Measurements from ENCODE around the gene STAT5A.
A peak's percentile ranks its signal among the peaks of the same experiment; 100 is the strongest.
"Not testable (repeated sequence)": the region's sequence is repeated elsewhere in the genome, so short reads cannot be mapped to it uniquely, and the experiment has no call there.

Gene STAT5A

GRCh38 chr17:42287977-42288802, at the start of gene STAT5A:
TSS of gene STAT5A (plus strand) at chr17:42288498. CDS start at chr17:42289412, 914 bp downstream.
- peak; percentile 31 to 69 (median 53) for DNase-seq

GRCh38 chr17:42239576-42239975, 48.7 kb upstream of the STAT5A start:
- DNase-seq = not testable (repeated sequence)

- DNase-seq = no peak
Measured at GRCh38 chr17:42240201-42240600, 48.1 kb upstream of the STAT5A start.

GRCh38 chr17:42240863-42241262, 47.4 kb upstream of the STAT5A start:
- not testable (repeated sequence) for DNase-seq

DNA sequence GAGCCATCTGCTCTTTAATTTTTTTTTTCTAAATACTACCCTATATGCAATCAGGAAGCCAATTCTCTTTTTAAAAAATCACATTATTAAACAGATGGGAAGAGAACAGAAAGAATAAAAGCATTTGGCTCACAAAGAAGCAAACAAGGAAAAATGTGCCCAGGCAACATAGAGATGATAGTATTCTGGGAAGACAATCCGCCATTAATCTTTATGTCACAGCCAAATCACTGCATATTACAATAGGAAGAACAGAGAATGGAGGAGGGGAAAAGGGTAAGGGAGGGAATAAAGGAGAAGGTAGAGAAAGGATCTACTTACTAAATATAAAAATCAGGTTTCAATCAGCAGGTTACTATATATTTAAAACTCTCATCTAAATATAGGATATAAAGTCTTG, 46.4 kb upstream of the STAT5A start:
- no peak for DNase-seq

- no peak for DNase-seq
Measured at GRCh38 chr17:42243493-42243982, 44.8 kb upstream of the STAT5A start.

- not testable (repeated sequence) for DNase-seq
Measured at GRCh38 chr17:42244116-42244515, 44.2 kb upstream of the STAT5A start.

- not testable (repeated sequence) for DNase-seq
Measured at GRCh38 chr17:42245183-42245582, 43.1 kb upstream of the STAT5A start.

DNA sequence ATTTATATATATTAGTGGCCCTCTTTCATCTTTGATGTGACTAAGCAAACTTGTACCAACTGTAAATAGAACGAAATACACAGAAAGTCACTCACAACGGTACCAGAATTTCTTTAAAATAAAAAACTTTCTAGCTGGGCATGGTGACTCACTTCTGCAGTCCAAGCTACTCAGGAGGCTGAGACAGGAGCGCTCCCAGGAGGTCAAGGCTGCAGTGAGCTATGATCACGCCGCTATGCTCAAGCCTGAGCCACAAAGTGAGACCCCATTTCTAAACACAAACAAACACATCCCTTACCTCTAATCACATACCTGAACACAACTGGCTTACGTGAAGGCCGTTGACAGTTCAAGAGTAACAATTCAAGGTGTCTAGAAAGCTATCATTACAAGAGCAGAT, 41.8 kb upstream of the STAT5A start:
- no peak for DNase-seq

DNA sequence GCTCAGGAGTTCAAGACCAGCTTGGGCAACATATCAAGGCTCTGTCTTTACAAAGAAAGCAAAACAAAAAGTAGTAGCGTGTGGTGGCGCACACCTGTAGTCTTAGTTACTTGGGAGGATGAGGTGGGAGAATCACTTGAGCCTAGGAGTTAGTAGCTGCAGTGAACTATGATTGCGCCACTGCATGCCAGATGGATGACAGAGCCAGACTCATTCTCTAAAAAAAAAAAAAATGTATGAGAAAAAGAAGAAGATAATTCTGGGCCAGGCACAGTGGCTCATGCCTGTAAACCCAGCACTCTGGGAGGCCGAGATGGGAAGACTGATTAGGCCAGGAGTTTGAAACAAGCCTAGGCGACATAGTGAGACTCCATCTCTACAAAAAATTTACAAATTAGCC, 40.6 kb upstream of the STAT5A start:
- no peak for DNase-seq

DNA sequence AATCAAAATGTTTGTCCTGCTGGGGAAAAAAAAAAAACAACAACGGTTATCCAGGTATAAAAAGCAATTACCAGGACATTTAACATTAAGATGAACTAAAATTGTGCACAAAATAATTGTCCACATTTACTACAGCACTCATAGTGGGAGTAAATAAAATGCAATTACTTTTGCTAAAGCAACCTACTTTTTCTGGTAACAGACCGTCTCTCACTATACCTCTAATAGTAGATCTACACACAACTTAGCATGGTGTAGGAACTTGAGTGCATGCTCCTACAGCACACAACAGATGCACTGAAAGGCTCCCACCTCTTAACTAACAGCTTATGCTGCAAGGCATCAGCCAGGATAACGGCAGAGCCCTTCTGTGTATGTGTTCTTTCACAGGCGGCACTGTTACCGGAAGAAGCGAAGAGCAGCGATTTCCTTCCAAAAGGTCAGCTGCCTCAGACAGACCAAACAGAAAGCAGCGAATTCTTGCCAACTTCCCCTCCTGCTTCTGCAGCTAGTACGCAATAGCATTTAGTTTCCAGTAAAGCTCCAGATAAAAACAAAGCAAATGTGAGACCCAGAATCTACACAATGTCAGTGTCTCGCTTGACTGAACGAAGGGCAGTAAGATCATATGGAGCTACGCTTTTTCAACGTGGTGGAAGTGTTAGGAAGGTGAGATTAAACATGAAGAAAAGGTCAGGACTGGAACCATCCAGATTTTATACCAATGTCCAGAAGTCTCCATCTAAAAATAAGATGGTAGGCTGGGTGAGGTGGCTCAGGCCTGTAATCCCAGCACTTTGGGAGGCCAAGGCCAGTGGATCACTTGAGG, 39.7 kb upstream of the STAT5A start:
- DNase-seq = peak; percentile 12 to 70 (median 43)

DNA sequence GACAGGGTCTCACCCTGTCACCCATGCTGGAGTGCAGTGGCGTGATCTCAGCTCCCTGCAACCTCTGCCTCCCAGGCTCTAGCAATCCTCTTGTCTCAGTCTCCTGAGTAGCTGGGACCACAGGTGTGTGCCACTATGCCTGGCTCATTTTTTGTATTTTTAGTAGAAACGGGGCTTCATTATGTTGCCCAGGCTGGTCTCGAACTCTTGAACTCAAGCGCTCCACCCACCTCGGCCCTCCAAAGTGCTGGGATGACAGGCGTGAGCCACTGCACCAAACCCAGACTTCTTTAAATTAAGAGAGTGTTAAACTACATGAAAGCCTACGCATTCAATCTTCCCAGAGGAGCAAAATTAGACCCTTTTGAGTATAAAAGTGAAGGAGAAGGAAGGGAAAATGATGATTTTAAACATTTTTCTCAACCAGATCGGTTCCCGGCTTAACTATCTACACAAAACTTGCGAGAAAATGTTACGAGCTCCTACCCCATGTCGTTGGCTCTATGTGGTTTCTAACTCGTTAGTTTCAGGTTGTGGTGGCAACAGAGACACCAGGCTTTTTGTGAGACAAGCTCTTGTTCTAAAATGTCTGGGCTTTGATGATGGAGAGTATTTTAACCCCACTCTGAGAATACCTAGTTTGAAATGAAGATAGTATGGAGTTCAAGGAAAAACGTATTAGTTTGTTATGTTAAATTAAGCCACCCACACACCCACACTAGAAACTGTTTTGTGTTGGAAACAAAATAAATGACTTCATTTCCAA, 38.4 kb upstream of the STAT5A start:
- DNase-seq = peak in 1 of 4 experiments; percentile 6

- no peak for DNase-seq
Measured at GRCh38 chr17:42251115-42251514, 37.2 kb upstream of the STAT5A start.

- DNase-seq = no peak
Measured at GRCh38 chr17:42252597-42253550, 35.4 kb upstream of the STAT5A start.

DNA sequence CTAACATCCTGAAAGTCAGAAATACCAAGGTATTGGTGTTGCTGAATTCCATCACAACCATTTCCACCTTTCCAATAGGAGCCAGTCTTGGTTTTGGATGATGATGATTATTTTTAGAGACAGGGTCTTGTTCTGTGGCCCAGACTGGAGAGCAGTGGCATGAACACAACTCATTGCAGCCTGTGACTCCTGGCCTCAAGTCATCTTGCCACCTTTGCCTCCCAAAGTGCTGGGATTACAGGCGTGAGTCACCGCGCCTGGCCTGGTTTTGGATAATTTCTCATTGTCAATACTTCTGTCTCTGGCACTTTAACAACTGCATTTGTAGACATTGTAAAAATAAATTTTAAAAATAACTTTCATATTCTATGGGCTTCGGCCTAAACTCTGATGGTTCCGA, 34.7 kb upstream of the STAT5A start:
- no peak for DNase-seq

DNA sequence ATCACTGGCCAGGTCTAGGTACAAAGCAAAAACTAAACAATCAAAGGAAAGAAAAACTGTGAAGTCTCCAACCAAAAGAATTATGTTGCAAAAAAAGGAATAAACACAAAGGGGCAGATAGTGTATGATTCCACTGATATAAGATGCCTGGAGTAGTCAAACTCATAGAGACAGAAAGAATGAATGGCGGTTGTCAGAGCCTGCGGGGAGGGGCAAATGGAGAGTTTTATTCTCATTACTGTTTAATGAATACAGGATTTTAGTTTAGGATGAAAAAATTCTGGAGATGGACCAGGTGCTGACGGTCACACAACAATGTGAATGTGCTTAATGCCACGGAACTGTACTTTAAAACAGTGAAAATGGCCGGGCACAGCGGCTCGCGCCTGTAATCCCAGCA, 32.9 kb upstream of the STAT5A start:
- no peak for DNase-seq

DNA sequence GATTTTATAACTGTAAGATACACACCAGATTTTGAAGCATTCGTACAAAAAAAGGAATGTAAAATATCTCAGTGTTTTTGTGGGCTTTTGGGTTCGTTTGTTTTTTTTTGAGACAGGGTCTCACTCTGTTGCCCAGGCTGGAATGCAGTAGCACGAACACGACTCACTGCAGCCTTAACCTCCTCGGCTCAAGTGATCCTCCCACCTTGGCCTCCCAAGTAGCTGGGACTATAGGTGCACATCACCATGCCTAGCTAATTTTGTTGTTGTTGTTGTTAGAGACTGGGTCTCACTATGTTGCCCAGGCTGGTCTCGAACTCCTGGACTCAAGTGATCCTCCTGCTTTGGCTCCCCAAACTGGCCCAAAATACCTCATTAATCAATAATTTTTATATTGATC, 28.0 kb upstream of the STAT5A start:
- no peak for DNase-seq

DNA sequence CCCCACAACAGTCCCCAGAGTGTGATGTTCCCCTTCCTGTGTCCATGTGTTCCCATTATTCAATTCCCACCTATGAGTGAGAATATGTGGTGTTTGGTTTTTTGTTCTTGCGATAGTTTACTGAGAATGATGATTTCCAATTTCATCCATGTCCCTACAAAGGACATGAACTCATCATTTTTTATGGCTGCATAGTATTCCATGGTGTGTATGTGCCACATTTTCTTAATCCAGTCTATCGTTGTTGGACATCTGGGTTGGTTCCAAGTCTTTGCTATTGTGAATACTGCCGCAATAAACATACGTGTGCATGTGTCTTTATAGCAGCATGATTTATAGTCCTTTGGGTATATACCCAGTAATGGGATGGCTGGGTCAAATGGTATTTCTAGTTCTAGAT, 23.9 kb upstream of the STAT5A start:
- not testable (repeated sequence) for DNase-seq

DNA sequence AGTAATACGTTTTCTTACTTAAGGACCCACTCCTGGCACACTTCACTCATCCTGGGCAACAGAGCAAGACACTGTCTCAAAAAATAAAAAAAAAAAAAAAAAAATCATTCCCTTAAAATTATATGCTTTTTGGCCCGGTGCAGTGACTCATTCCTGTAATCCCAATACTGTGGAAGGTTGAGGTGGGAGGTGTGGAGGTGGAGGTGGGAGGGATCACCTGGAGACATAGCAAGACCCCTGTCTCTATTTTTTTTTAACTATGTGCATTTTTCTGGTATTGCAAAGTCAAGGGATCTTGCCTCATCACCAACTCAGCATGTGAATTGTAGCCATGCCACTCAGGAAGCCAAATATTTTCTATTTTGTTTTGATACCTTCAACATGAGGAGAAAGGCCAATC, 21.8 kb upstream of the STAT5A start:
- no peak for DNase-seq

DNA sequence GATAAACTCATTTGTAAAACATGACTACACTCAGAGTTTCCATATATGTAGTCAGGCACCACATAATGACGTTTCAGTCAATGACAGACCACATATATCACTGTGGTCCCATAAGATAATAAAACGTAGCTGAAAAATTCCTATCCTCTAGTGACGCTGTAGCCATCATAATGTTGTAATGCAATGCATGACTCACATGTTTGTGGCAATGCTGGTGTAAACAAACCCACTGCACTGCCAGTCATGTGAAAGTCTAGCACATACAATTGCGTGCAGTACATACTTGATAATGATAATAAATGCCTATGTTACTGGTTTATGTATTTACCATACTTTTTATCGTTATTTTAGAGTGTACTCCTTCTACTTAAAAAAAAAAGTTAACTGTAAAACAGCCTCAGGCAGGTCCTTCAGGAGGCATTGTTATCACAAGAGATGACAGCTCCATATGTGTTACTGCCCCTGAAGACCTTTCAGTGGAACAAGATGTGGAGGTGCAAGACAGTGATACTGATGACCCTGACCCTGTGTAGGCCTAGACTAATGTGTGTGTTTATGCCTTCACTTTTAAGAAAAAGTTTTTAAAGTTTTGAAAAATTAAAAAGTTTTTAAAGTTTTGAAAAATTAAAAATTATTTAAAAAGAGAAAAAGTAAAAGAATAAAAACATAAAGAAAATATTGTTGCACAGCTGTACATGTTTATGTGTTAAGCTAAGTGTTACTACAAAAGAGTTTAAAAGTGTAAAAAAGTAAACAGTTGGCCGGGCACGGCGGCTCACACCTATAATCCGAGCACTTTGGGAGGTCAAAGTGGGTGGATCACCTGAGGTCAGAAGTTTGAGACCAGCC, 21.2 kb upstream of the STAT5A start:
- DNase-seq = no peak

- no peak for DNase-seq
Measured at GRCh38 chr17:42268236-42268635, 20.1 kb upstream of the STAT5A start.

All from activated naive CD4-positive, alpha-beta T cell (primary cell).